Right kidney (tissue), 1 donor: ENCODE results near the gene GK2.

ENCODE experiments used
- DNase-seq: peaks from one replicate; pipeline ENCODE4 v3.0.0-alpha.2; 2016

The GK2 gene

DNA sequence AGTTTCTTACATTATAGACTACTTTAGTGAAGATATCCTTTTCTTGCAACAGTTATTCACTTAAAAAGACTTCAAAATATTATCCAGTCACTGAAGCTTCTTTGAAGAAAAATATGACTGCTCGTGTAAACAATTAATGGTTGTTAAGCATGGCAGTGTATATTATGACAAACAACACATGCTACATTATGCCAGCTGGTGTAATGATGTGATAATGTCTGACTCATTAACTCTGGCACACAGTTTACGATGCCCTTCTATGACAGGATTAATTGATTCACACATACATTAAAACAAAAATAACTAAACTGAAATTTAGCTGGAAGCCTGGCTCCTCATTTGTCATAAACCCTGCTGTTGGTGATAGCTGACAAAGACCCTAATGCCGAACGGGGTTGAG lies 22.4 kb downstream of the GK2 start:
- no peak for DNase-seq

DNA sequence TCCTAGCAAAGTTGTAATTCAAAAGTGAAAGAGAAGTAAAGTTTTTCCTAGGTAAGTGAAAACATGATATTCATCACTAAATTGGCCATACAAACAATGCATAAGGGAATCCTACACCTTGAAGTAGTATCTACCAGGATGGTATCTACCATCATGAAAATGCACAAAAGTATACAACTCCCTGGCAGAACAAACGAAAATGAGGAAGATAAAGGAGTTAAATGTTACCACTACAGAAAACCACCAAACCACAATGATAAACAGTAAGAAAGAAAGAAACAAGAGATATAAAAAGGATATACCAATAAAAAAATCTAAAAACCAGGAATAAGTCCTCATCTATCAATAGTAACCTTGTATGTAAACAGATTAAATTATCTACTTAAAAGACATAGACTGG lies 26.9 kb downstream of the GK2 start:
- DNase-seq: no peak

DNA sequence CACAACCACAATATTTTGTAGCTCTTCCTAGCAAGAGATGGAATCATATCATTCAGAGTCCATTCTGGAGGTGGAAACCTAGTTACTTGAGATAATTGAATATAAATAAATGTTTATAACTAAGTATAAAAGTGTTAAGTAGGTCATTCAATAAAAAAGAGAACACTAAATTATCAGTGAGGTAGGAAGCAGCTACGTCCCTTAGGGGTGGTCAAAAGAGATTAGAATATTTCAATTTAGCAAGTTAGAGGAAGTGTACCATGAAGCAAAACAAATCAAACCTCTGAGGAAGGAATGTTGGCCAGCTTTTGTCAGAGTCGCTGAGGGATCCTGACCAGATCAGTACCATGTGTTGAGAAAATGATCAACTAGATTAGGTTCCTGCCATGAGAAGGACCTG lies 38.0 kb downstream of the GK2 start:
- DNase-seq: no peak

DNA sequence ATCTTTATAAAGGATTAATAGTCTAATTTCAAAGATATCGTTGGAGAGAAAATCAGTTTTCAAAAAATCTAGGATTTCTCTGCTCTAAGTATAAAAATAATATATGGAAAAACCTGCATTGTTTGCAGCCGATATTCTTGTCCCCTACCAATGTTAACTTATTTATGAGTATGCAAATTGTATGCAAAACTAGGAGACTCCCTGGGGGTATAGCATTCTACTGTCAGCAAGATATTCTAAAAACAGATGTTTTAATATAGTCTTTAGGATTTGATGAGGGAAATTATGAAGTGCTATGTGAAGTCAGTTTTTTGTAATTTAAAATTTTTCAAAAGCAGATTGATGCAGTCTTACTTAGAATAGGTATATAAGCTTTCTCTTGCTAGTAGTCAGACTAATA lies 40.9 kb downstream of the GK2 start:
- DNase-seq: no peak

DNA sequence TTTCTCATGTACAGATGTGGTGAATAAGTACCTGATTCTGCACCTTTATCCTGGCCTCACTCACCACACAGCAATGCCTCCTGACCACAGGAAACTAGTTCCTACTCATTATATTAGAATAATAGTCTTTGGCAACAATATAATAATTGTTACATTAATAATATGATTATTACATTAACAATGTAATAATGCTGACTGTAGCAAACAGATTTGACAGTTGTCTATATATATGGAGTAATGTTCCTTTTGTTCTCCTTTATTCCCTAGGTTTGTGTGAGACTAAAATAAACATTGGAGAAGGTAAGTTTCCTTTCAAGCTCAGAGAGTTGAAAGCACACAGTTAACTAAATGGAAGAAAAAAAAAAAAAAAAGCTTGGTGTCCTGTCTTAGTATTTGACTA lies 41.6 kb downstream of the GK2 start:
- no peak for DNase-seq

DNA sequence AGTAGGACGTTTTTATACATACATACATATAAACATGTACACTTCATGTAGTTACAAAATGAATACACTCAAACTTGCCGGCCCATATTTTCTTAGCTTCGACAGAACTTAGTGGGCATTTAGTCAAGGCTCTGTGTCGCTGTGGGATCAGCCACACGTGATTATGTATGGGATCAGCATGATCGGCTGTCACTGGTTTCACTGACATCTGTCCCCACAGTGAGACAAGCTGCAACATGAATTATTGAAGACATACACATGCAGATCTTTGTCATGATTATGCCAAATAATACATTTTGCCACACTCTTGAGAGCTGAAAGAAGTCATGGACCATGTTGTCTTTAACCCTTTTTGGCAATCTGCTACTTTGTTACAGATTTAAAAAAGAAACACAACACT lies 44.0 kb downstream of the GK2 start:
- no peak for DNase-seq

DNA sequence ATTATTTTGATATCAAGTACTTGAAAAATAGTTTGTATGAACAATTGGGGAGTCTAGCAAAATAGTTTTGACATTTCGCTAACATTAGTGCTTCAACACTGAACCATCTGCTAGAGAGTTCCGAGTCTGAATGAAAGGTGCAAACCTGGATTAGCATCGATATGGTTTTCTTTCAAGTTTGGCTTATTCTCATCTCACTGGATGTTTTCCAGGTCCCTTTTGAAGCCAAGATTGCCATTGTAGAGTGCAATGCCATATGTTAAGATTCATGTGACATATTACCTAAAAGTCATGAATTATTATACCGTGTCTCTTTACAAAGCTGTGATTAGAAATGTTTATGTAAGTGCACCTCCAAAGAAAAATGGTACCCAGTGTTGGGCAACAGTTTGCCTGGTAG lies 45.4 kb downstream of the GK2 start:
- DNase-seq: no peak

DNA sequence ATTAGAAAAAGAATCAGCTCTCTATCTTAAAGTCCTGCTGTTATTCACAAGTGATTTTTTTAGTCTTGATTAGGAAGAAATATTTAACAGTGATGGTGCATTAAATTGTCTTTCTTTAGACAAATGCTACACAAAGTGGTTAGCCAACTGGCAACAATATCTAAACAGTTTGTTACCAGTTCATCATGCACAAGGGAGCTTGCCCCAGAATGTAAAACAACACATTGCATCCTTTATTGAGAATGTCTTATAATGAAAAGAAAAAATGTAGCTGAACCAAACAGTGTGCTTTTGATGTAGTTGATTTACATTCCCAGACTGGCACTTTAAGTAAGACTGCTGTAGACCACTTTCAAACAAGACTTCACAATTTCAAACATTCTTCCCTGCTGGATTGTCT lies 48.0 kb downstream of the GK2 start:
- DNase-seq: no peak

DNA sequence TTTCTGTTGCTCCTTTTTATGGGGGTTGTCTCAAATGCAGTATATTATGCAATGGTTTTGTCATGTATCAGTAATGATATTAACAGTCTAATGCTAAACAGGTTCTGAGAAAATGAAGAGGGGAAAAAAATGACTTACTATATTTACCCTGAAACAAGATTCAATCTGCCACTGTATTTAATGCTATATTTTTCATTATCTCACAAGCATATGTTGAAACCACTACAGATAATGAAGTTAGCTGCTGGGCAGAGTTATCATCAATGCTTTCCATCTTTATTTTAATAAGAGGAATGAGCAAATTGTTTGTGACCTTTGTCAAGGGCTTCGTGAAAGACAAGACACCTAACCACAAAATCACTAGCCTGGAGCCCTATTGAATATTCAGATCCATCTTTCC lies 49.6 kb downstream of the GK2 start:
- DNase-seq: no peak

DNA sequence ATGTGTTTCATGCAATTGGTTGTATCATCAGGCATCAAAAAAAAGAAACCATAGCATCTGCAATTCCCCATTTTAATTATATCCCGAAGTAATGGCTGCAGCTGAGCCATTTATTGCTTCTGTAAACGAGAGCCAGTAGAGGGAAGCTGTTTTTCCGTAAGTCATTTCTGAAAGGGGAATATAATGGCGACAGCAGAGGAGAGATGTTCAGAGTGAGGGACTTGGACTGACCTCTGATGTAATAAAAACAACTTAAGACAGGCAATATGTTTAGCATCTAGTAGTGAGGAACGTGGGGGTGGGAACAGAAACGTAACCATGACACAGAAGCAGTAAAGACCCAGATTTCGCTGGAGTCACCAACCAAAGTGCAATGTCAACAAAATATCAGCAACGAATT lies 50.7 kb downstream of the GK2 start:
- DNase-seq: peak; percentile 2
